ENCODE measurements around the gene EIF3K. TPM values are rescaled to one million over a fixed set of nuclear protein-coding genes. Genes with fewer than 3 reads are reported as not detected.

Gene EIF3K
- total and polyA plus RNA-seq, 2 of the 13 experiments (the other 11 are each of a cell fraction or from before 2014, with no cell fraction given): 179 to 258 TPM

GRCh38 chr19:38685666-38686529, 66.9 kb downstream of the EIF3K start (continued):
- no peak; the same call in 1 of the 2 replicates for TF ChIP-seq THRA (CRISPR knock-in tag; IDR thresholded peaks at IDR 0.05; ENCODE audit: borderline replicate concordance)
- TF ChIP-seq NONO (IDR thresholded peaks at IDR 0.05): no peak
- no peak for TF ChIP-seq NONO (CRISPR knock-in tag; conservative IDR thresholded peaks at IDR 0.05)
- TF ChIP-seq DPF2 (CRISPR knock-in tag; IDR thresholded peaks at IDR 0.05; ENCODE audit: borderline replicate concordance, low read depth): peak; percentile 42; the same call in 1 of the 2 replicates
- no peak; the same call in 1 of the 2 replicates for TF ChIP-seq POLR2G (IDR thresholded peaks at IDR 0.05; ENCODE audit: low read depth, low read length)
- no peak for TF ChIP-seq TRIM24 (CRISPR knock-in tag; IDR thresholded peaks at IDR 0.05)
- peak; percentile 79 for TF ChIP-seq HNF4A (CRISPR knock-in tag; IDR thresholded peaks at IDR 0.05)
- TF ChIP-seq CERS6 (CRISPR knock-in tag; IDR thresholded peaks at IDR 0.05): no peak
- no peak for TF ChIP-seq MAZ (IDR thresholded peaks at IDR 0.05; ENCODE audit: borderline replicate concordance, low read depth, low read length)
- TF ChIP-seq MAZ (CRISPR knock-in tag; IDR thresholded peaks at IDR 0.05; ENCODE audit: low read depth): 0 out of 2 replicates have a peak, but pooled peaks have one; percentile 34
- TF ChIP-seq ZNF33B (CRISPR knock-in tag; IDR thresholded peaks at IDR 0.05): no peak
- TF ChIP-seq MTA1 (CRISPR knock-in tag; IDR thresholded peaks at IDR 0.05; ENCODE audit: borderline replicate concordance): peak; percentile 60; the same call in 1 of the 2 replicates
- TF ChIP-seq HNF4G (IDR thresholded peaks at IDR 0.05; ENCODE audit: borderline replicate concordance, low read depth, low read length): peak; percentile 61; the same call in 1 of the 2 replicates
- no peak for TF ChIP-seq HNF4G (CRISPR knock-in tag; IDR thresholded peaks at IDR 0.05; ENCODE audit: borderline replicate concordance, low read depth)
- TF ChIP-seq NAIF1 (CRISPR knock-in tag; IDR thresholded peaks at IDR 0.05; ENCODE audit: borderline replicate concordance): no peak
- peak; percentile 46; the same call in 1 of the 2 replicates for TF ChIP-seq MIXL1 (CRISPR knock-in tag; IDR thresholded peaks at IDR 0.05)
- peak; percentile 11; the same call in 1 of the 2 replicates for TF ChIP-seq CREM (IDR thresholded peaks at IDR 0.05)
- no peak for TF ChIP-seq CREM (CRISPR knock-in tag; IDR thresholded peaks at IDR 0.05)
- TF ChIP-seq SKI (IDR thresholded peaks at IDR 0.05; ENCODE audit: partially characterized antibody): no peak
- 0 out of 2 replicates have a peak, but pooled peaks have one; percentile 42 for TF ChIP-seq ZBTB3 (CRISPR knock-in tag; IDR thresholded peaks at IDR 0.05; ENCODE audit: borderline replicate concordance, low read depth)
- TF ChIP-seq TBX2 (CRISPR knock-in tag; IDR thresholded peaks at IDR 0.05; ENCODE audit: borderline replicate concordance): peak; percentile 76; the same call in 1 of the 2 replicates
- 0 out of 2 replicates have a peak, but pooled peaks have one; percentile 49 for TF ChIP-seq ZNF441 (CRISPR knock-in tag; IDR thresholded peaks at IDR 0.05; ENCODE audit: borderline replicate concordance)
- no peak for TF ChIP-seq ZNF383 (CRISPR knock-in tag; IDR thresholded peaks at IDR 0.05; ENCODE audit: borderline replicate concordance)
- TF ChIP-seq SIN3A (IDR thresholded peaks at IDR 0.05; ENCODE audit: borderline replicate concordance, low read depth, low read length): no peak
- 0 out of 2 replicates have a peak, but pooled peaks have one; percentile 5 for TF ChIP-seq KDM4B (CRISPR knock-in tag; IDR thresholded peaks at IDR 0.05)
- no peak for TF ChIP-seq ZNF30 (CRISPR knock-in tag; IDR thresholded peaks at IDR 0.05)
- TF ChIP-seq ZNF367 (CRISPR knock-in tag; IDR thresholded peaks at IDR 0.05; ENCODE audit: borderline replicate concordance): no peak
- TF ChIP-seq FOSL2 (CRISPR knock-in tag; IDR thresholded peaks at IDR 0.05): peak; percentile 59
- TF ChIP-seq BCL6 (CRISPR knock-in tag; IDR thresholded peaks at IDR 0.05): peak; percentile 40; the same call in 1 of the 2 replicates
- no peak for TF ChIP-seq ZSCAN25 (CRISPR knock-in tag; IDR thresholded peaks at IDR 0.05)

Data from HepG2 (cell line).